Suprapubic skin (tissue), 4 donors: ENCODE data around the gene XYLT1.

ENCODE experiments used
- CTCF ChIP-seq, 2 donors: fragments of 200-600 bp in 1 of 2; fragments of 450-650 bp in 1 of 2; sonication (generic) in 1 of 2; IDR thresholded peaks; one replicate each; pipeline ENCODE4 v1.5.1; 2016 to 2019; ENCODE audit warnings: antibody characterized with exemption in 2 of 2, mild to moderate bottlenecking in 1 of 2, moderate library complexity in 1 of 2
- POLR2A ChIP-seq, 2 donors: fragments of 450-650 bp; IDR thresholded peaks; one replicate each; pipeline ENCODE4 v1.6.1; 2017; ENCODE audit warnings: antibody characterized with exemption in 2 of 2, mild to moderate bottlenecking in 2 of 2, moderate library complexity in 2 of 2
- POLR2AphosphoS5 ChIP-seq, 3 donors: sonication (generic); formaldehyde crosslinking; IDR thresholded peaks; one replicate each; pipeline ENCODE4 v1.6.1; 2017; ENCODE audit warnings: antibody characterized with exemption in 3 of 3

GRCh38 chr16:17245776-17246175, 225.0 kb downstream of the XYLT1 start:
- TF ChIP-seq CTCF (IDR thresholded peaks at IDR 0.05) (no peak), POLR2AphosphoS5 (IDR thresholded peaks at IDR 0.05) (no peak), POLR2A (IDR thresholded peaks at IDR 0.05) (no peak)
